PC-9 (cell line): ENCODE results near the gene BCAR1.

ENCODE experiments used
- EZH2 ChIP-seq: fragments of 200-600 bp; sonication (generic); IDR thresholded peaks from 2 replicates; pipeline ENCODE4 v1.8.0; 2017; ENCODE audit warnings: antibody characterized with exemption, low read depth
- TF ChIP-seq, protein P1 (sequence below): fragments of 200-600 bp; sonication (generic); conservative IDR thresholded peaks from 2 replicates; pipeline ENCODE4 v1.6.1; 2017; ENCODE audit warnings: mixed run types, antibody characterized with exemption, mild to moderate bottlenecking, moderate library complexity

DNA sequence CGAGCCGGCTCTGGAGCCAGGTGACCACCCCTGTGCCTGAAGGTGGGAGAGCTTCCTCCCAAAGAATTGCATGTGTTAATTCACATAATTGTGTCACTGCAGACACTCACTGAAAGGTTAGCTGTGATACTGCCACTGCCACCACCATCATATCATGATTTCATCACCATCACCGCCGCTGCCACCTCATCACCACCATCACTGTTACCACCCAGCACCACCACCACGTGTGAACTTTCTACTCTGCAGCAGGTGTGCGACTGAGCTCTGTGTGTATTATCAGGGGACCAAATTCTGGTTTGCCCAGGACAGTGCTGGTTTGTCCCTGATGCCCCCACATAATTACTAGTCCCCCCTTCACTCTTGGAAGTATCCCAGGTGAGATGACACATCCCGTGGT lies 15.2 kb downstream of the BCAR1 start:
- TF ChIP-seq, protein P1, sequence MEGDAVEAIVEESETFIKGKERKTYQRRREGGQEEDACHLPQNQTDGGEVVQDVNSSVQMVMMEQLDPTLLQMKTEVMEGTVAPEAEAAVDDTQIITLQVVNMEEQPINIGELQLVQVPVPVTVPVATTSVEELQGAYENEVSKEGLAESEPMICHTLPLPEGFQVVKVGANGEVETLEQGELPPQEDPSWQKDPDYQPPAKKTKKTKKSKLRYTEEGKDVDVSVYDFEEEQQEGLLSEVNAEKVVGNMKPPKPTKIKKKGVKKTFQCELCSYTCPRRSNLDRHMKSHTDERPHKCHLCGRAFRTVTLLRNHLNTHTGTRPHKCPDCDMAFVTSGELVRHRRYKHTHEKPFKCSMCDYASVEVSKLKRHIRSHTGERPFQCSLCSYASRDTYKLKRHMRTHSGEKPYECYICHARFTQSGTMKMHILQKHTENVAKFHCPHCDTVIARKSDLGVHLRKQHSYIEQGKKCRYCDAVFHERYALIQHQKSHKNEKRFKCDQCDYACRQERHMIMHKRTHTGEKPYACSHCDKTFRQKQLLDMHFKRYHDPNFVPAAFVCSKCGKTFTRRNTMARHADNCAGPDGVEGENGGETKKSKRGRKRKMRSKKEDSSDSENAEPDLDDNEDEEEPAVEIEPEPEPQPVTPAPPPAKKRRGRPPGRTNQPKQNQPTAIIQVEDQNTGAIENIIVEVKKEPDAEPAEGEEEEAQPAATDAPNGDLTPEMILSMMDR, result no peak
- TF ChIP-seq EZH2, result no peak
